ENCODE measurements around the gene LUZP2. TPM values are rescaled to one million over a fixed set of nuclear protein-coding genes. Genes with fewer than 3 reads are reported as not detected.

The LUZP2 gene
- total RNA-seq, 4 donors from 2014 or later: 0.04 to 0.62 (median 0.11) TPM; not detected in 1

DNA sequence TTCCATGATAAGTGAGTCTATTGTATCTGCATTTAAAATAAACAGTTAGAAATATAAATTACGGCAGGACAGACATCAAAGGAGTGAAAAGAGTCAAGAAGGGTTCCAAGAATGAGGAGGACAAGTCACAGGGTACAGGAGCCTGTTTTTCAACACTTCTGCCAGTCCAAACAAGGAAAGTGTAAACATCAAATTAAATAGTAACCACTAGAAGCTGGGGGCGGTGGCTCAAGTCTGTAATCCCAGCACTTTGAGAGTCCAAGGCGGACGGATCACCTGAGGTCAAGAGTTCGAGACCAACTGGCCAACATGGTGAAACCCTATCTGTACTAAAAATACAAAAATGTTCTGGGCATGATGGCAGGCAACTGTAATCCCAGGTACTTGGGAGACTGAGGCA, 219.6 kb downstream of the LUZP2 start:
- intact Hi-C loops (cut with DNase I; ENCODE audit: low total_unique reads): no loop called here
- DNase-seq (ENCODE audit: low spot score in 2 of 2): no peak
- H3K4me3 ChIP-seq (ENCODE audit: low read depth, poor library complexity, severe bottlenecking): no peak overlapping the region
- no peak for TF ChIP-seq POLR2A (IDR thresholded peaks at IDR 0.05)
- TF ChIP-seq, protein P1, sequence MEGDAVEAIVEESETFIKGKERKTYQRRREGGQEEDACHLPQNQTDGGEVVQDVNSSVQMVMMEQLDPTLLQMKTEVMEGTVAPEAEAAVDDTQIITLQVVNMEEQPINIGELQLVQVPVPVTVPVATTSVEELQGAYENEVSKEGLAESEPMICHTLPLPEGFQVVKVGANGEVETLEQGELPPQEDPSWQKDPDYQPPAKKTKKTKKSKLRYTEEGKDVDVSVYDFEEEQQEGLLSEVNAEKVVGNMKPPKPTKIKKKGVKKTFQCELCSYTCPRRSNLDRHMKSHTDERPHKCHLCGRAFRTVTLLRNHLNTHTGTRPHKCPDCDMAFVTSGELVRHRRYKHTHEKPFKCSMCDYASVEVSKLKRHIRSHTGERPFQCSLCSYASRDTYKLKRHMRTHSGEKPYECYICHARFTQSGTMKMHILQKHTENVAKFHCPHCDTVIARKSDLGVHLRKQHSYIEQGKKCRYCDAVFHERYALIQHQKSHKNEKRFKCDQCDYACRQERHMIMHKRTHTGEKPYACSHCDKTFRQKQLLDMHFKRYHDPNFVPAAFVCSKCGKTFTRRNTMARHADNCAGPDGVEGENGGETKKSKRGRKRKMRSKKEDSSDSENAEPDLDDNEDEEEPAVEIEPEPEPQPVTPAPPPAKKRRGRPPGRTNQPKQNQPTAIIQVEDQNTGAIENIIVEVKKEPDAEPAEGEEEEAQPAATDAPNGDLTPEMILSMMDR (IDR thresholded peaks at IDR 0.05): no peak
- WGBS, 2 donors: 88 to 90% methylated on average over 5 of the region's 5 CpGs

DNA sequence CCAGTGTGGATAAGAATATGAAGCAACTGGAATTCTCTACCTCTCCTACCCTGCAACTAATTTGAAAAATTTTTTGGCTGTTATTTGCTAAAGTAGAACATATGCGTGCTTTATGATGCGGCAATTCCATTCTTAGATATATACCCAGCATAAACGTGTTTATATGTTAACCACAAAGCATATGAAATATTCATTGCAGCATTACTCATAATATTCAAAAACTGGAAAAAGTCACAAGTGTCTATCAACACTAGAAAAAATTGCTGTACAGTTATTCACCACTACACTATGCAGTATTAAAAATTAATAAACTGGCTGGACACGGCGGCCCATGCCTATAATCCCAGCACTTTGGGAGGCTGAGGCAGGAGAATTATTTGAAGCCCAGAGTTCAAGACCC, 226.4 kb downstream of the LUZP2 start:
- intact Hi-C loops (cut with DNase I; ENCODE audit: low total_unique reads): no loop called here
- H3K4me3 ChIP-seq (ENCODE audit: low read depth, poor library complexity, severe bottlenecking): no peak overlapping the region
- no peak for TF ChIP-seq POLR2A (IDR thresholded peaks at IDR 0.05)
- WGBS, 2 donors: 89% methylated on average over 5 of the region's 5 CpGs
- DNase-seq (ENCODE audit: low spot score in 2 of 2): no peak

DNA sequence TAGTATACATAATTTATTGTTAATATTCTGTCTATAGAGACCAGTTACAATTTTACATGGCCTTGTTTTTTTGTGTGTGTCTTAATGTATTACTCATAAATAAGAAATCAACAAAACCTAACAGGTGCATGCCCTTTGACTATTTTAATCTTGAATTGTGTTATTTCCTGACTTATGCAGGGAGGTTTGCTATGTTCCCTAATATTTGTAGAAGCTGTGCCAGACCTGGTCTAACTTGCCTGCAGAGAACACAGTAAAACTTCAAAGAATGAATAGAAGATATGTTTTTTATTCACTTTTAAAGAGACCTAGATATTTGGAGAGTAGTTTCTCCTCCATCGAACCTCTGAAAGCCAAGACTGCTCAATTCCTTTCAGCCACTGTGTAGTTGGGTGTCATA, 234.7 kb downstream of the LUZP2 start:
- TF ChIP-seq, protein P1 (IDR thresholded peaks at IDR 0.05): no peak
- no peak for TF ChIP-seq POLR2A (IDR thresholded peaks at IDR 0.05)
- 50 to 55% methylated on average over 1 of the region's 1 CpG for WGBS, 2 donors
- DNase-seq (ENCODE audit: low spot score in 2 of 2): no peak
- intact Hi-C loops (cut with DNase I; ENCODE audit: low total_unique reads): no loop called here
- no peak overlapping the region for H3K4me3 ChIP-seq (ENCODE audit: low read depth, poor library complexity, severe bottlenecking)

DNA sequence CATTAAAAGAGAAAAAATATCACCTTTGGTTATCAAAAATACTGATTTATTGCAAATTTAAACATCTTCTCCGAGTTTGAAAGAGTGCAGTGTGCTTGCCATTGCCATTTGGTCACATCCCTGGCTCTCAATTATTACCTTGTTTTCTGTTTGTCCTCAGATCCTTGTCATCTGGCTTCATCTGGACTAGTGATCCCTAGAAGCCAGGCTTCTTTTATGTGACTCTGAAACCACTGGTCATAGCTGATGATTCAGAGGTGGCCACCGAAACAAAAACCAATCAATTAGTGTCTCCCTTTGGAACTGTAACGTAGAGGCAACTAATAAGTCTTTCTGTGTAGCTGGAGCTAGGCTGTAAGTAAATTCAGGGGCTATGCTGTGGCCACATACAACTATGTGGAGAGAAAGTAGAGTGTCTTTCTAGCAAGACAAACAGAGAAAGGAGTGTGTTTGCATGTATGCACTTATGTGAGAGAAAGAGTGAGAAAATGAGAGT, 237.9 kb downstream of the LUZP2 start:
- 47 to 78% methylated on average over 3 of the region's 3 CpGs for WGBS, 2 donors
- no peak overlapping the region for H3K4me3 ChIP-seq (ENCODE audit: low read depth, poor library complexity, severe bottlenecking)
- intact Hi-C loops (cut with DNase I; ENCODE audit: low total_unique reads): no loop called here
- TF ChIP-seq POLR2A (IDR thresholded peaks at IDR 0.05): no peak
- TF ChIP-seq, protein P1 (IDR thresholded peaks at IDR 0.05): no peak
- DNase-seq (ENCODE audit: low spot score in 2 of 2): no peak

DNA sequence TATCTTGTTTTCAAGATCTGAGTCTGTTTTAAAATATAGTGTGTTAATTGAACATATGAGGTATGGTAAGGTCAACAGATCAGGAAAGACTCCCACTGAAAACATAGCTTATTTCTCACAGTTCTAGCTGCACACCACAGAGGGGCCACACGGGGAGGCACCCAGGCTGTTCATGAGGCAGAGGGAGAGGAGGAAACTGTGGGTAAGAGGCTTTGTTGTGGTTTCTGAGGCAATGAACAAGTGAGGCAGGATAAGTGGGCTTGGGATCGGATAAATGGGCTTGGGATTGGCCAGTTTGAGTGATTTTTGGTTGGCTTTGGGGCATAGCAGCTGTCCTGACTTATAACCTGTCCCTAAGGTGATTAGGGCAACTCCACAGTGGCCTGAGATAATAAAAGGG, 242.1 kb downstream of the LUZP2 start:
- 68 to 83% methylated on average over 2 of the region's 2 CpGs for WGBS, 2 donors
- no peak overlapping the region for H3K4me3 ChIP-seq (ENCODE audit: low read depth, poor library complexity, severe bottlenecking)
- no peak for TF ChIP-seq POLR2A (IDR thresholded peaks at IDR 0.05)
- TF ChIP-seq, protein P1 (IDR thresholded peaks at IDR 0.05): no peak
- DNase-seq (ENCODE audit: low spot score in 2 of 2): no peak
- intact Hi-C loops (cut with DNase I; ENCODE audit: low total_unique reads): no loop called here

DNA sequence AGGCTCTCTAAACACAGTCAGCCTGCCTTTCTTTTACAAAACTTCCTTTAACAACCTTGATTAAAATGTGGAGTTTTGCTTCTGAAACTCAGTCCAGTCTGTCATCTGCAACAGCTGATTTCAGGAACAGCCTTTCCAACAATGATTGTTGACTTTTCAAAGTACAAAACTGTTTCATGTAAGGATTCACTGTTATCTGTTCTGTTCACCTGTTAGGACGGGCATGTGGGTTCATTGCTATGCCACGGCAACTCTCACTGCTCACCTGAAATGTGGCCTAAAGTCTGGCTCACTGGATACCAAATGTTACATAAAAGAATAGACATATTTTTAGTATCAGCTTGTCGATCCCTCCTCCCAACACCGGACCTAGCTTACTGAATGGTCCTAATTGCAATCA, 242.8 kb downstream of the LUZP2 start:
- no peak overlapping the region for H3K4me3 ChIP-seq (ENCODE audit: low read depth, poor library complexity, severe bottlenecking)
- intact Hi-C loops (cut with DNase I; ENCODE audit: low total_unique reads): no loop called here
- DNase-seq (ENCODE audit: low spot score in 2 of 2): no peak
- 85 to 86% methylated on average over 4 of the region's 4 CpGs for WGBS, 2 donors
- TF ChIP-seq, protein P1 (IDR thresholded peaks at IDR 0.05): no peak
- TF ChIP-seq POLR2A (IDR thresholded peaks at IDR 0.05): no peak
